ENCODE measurements around the gene LOXL1. TPM values are rescaled to one million over a fixed set of nuclear protein-coding genes. Genes with fewer than 3 reads are reported as not detected.
"Not testable (repeated sequence)": the region's sequence is repeated elsewhere in the genome, so short reads cannot be mapped to it uniquely, and the experiment has no call there.

LOXL1 gene
- total RNA-seq, 1 donor from 2014 or later, result 280 TPM

DNA sequence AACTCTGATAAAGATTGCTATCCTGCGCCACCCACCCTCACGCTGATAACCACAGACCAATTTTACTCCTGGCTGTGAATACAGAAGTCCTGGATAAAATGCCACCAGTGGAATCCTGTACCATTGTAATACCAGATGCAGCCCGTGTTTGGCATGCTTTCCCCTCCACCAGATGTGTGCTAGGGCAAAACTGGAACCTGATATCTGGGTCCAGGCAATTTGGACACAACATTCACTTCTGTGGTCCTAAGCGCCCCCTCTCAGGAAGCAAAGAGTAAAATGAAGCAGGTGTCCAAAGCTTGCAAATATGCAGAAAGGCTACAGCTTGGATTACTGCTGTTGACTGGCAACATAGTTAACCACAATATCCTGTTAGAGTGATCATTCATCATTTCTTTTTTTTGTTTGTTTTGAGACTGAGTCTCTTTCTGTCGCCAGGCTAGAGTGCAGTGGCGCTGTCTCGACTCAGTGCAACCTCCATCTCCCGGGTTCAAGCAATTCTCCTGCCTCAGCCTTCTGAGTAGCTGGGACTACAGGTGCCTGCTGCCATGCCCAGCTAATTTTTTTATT is 32.8 kb downstream of the LOXL1 start:
- Histone ChIP-seq H3K4me3 (ENCODE audit: insufficient read depth, low read depth, low read length) (no peak overlapping the region), H3K27me3 (ENCODE audit: insufficient read depth, low read length) (no peaks in the 10 kb centered on the region), H3K9me3 (ENCODE audit: insufficient read depth, low read depth, low read length) (no peaks in the 10 kb centered on the region), H4K20me1 (ENCODE audit: insufficient read depth, low read length) (no peaks in the 10 kb centered on the region), H3K4me1 (ENCODE audit: insufficient read depth, low read length) (peaks cover 32% of the 10 kb centered on the region), H3K27ac (ENCODE audit: low read depth, low read length) (no peak overlapping the region), H3K36me3 (ENCODE audit: insufficient read depth, low read length) (no peaks in the 10 kb centered on the region), H2AFZ (ENCODE audit: low read depth, low read length) (no peak overlapping the region), H3K79me2 (ENCODE audit: insufficient read depth, low read length) (no peaks in the 10 kb centered on the region), H3K9ac (ENCODE audit: low read length) (no peak overlapping the region), H3K4me2 (ENCODE audit: low read length) (peak overlapping the region; percentile 33)
- no peak for DNase-seq (ENCODE audit: low read depth)
- H3K27ac Mint-ChIP-seq (ENCODE audit: unreplicated experiment), result no peak overlapping the region
- H3K4me1 Mint-ChIP-seq (ENCODE audit: low read depth, unreplicated experiment), result peaks cover 33% of the 10 kb centered on the region
- peaks cover 4% of the 10 kb centered on the region for H3K27me3 Mint-ChIP-seq (ENCODE audit: low read depth, unreplicated experiment)
- no peak for FAIRE-seq
- H3K9me3 Mint-ChIP-seq (ENCODE audit: unreplicated experiment), result no peaks in the 10 kb centered on the region
- TF ChIP-seq CTCF (IDR thresholded peaks at IDR 0.05; ENCODE audit: insufficient read depth, low read depth, low read length), result no peak
- no peaks in the 10 kb centered on the region for H3K36me3 Mint-ChIP-seq (ENCODE audit: low read depth, unreplicated experiment)
- H3K4me3 Mint-ChIP-seq (ENCODE audit: unreplicated experiment), result no peak overlapping the region

- no peaks in the 10 kb centered on the region for H4K20me1 ChIP-seq (ENCODE audit: insufficient read depth, low read length)
- TF ChIP-seq EZH2 (IDR thresholded peaks at IDR 0.05; ENCODE audit: insufficient read depth, low read length) (no peak), CTCF (IDR thresholded peaks at IDR 0.05; ENCODE audit: insufficient read depth, low read depth, low read length) (no peak)
- no peaks in the 10 kb centered on the region for H3K9me3 Mint-ChIP-seq (ENCODE audit: unreplicated experiment)
- no peak overlapping the region for H3K4me3 ChIP-seq (ENCODE audit: insufficient read depth, low read depth, low read length)
- no peaks in the 10 kb centered on the region for H3K79me2 ChIP-seq (ENCODE audit: insufficient read depth, low read length)
- H3K27me3 Mint-ChIP-seq (ENCODE audit: low read depth, unreplicated experiment), result peaks cover 4% of the 10 kb centered on the region
- no peak overlapping the region for H2AFZ ChIP-seq (ENCODE audit: low read depth, low read length)
- H3K9ac ChIP-seq (ENCODE audit: low read length), result no peak overlapping the region
- H3K27ac ChIP-seq (ENCODE audit: low read depth, low read length), result no peak overlapping the region
- H3K36me3 ChIP-seq (ENCODE audit: insufficient read depth, low read length), result no peaks in the 10 kb centered on the region
- H3K27me3 ChIP-seq (ENCODE audit: insufficient read depth, low read length), result no peaks in the 10 kb centered on the region
- H3K4me1 Mint-ChIP-seq (ENCODE audit: low read depth, unreplicated experiment), result peaks cover 34% of the 10 kb centered on the region
- peaks cover 33% of the 10 kb centered on the region for H3K4me1 ChIP-seq (ENCODE audit: insufficient read depth, low read length)
- DNase-seq (ENCODE audit: low read depth) (no peak), FAIRE-seq (no peak)
- no peaks in the 10 kb centered on the region for H3K36me3 Mint-ChIP-seq (ENCODE audit: low read depth, unreplicated experiment)
- H3K4me3 Mint-ChIP-seq (ENCODE audit: unreplicated experiment), result no peak overlapping the region
- no peak overlapping the region for H3K4me2 ChIP-seq (ENCODE audit: low read length)
- no peak overlapping the region for H3K27ac Mint-ChIP-seq (ENCODE audit: unreplicated experiment)
- H3K9me3 ChIP-seq (ENCODE audit: insufficient read depth, low read depth, low read length), result no peaks in the 10 kb centered on the region
Observed at GRCh38 chr15:73959801-73960200, 33.5 kb downstream of the LOXL1 start.

- not testable (repeated sequence) for H3K4me3 ChIP-seq (ENCODE audit: insufficient read depth, low read depth, low read length); H3K9me3 ChIP-seq (ENCODE audit: insufficient read depth, low read depth, low read length); H3K79me2 ChIP-seq (ENCODE audit: insufficient read depth, low read length); H3K27me3 ChIP-seq (ENCODE audit: insufficient read depth, low read length); H3K27ac ChIP-seq (ENCODE audit: low read depth, low read length); H3K36me3 Mint-ChIP-seq (ENCODE audit: low read depth, unreplicated experiment); FAIRE-seq; H3K9ac ChIP-seq (ENCODE audit: low read length); H3K36me3 ChIP-seq (ENCODE audit: insufficient read depth, low read length); DNase-seq (ENCODE audit: low read depth); H3K4me2 ChIP-seq (ENCODE audit: low read length); H2AFZ ChIP-seq (ENCODE audit: low read depth, low read length); H3K27me3 Mint-ChIP-seq (ENCODE audit: low read depth, unreplicated experiment); H4K20me1 ChIP-seq (ENCODE audit: insufficient read depth, low read length); H3K9me3 Mint-ChIP-seq (ENCODE audit: unreplicated experiment)
- peaks cover 37% of the 10 kb centered on the region for H3K4me1 ChIP-seq (ENCODE audit: insufficient read depth, low read length)
- Mint-ChIP-seq H3K27ac (ENCODE audit: unreplicated experiment) (peak overlapping the region; percentile 64), H3K4me3 (ENCODE audit: unreplicated experiment) (peak overlapping the region; percentile 21), H3K4me1 (ENCODE audit: low read depth, unreplicated experiment) (peaks cover 41% of the 10 kb centered on the region)
Observed at GRCh38 chr15:73960472-73961070, 34.3 kb downstream of the LOXL1 start.

Measured in astrocyte (in vitro differentiated cells and primary cell).